CD8-positive, alpha-beta memory T cell (primary cell): ENCODE measurements around the gene SGMS1. TPM values are rescaled to one million over a fixed set of nuclear protein-coding genes. Genes with fewer than 3 reads are reported as not detected.

Experiments used
- CTCF ChIA-PET: fragments of 350-600 bp; sonication (Branson Sonifier 250); formaldehyde crosslinking; loops from one replicate; lab custom pipeline; 2021; ENCODE audit warnings: antibody characterized with exemption; lab: Charles Lee
- POLR2A ChIA-PET: fragments of 350-600 bp; sonication (Branson Sonifier 250); formaldehyde crosslinking; loops from one replicate; lab custom pipeline; 2021; ENCODE audit warnings: antibody characterized with exemption; lab: Charles Lee
- DNase-seq, 5 donors: peaks; one replicate each; pipeline versions ENCODE4 v3.0.0 to v3.0.0-alpha.2; 2020 to 2022; ENCODE audit warnings: mixed read lengths in 1 of 5
- H3K27ac ChIP-seq: one replicate; pipeline ENCODE4 v1.7.0; 2013; ENCODE audit warnings: low read depth, mild to moderate bottlenecking, low read length, moderate library complexity
- H3K27me3 ChIP-seq: 2 replicates; pipeline ENCODE4 v1.7.0; 2013; ENCODE audit warnings: low read length, mild to moderate bottlenecking; ENCODE audit not compliant: insufficient read depth, poor library complexity, severe bottlenecking
- H3K36me3 ChIP-seq: 2 replicates; pipeline ENCODE4 v1.7.0; 2013; ENCODE audit warnings: mild to moderate bottlenecking, low read length, moderate library complexity; ENCODE audit not compliant: insufficient read depth
- H3K4me1 ChIP-seq: 2 replicates; pipeline ENCODE4 v1.7.0; 2013; ENCODE audit warnings: mild to moderate bottlenecking, low read length, moderate library complexity; ENCODE audit not compliant: insufficient read depth
- H3K4me3 ChIP-seq: 2 replicates; pipeline ENCODE4 v1.7.0; 2013; ENCODE audit warnings: mild to moderate bottlenecking, low read length
- H3K9me3 ChIP-seq: 2 replicates; pipeline ENCODE4 v1.7.0; 2013; ENCODE audit warnings: mild to moderate bottlenecking, low read length
- H3K27ac Mint-ChIP-seq, 8 donors: one replicate each; pipeline ENCODE4 v1.8.0; 2020 to 2021; ENCODE audit warnings: mixed read lengths in 8 of 8, mild to moderate bottlenecking in 6 of 8, inconsistent platforms in 3 of 8, moderate library complexity in 3 of 8
- H3K27me3 Mint-ChIP-seq, 2 donors: one replicate each; pipeline ENCODE4 v1.8.0; 2020 to 2021; ENCODE audit warnings: mixed read lengths in 2 of 2, mild to moderate bottlenecking in 1 of 2, moderate library complexity in 1 of 2
- H3K36me3 Mint-ChIP-seq, 3 donors: one replicate each; pipeline ENCODE4 v1.8.0; 2020 to 2021; ENCODE audit warnings: mixed read lengths in 3 of 3, inconsistent platforms in 1 of 3, mild to moderate bottlenecking in 1 of 3
- H3K4me1 Mint-ChIP-seq, 3 donors: one replicate each; pipeline ENCODE4 v1.8.0; 2020 to 2021; ENCODE audit warnings: mixed read lengths in 3 of 3, inconsistent platforms in 1 of 3, mild to moderate bottlenecking in 1 of 3
- H3K4me3 Mint-ChIP-seq, 7 donors: one replicate each; pipeline ENCODE4 v1.8.0; 2020 to 2021; ENCODE audit warnings: mixed read lengths in 7 of 7, mild to moderate bottlenecking in 6 of 7, moderate library complexity in 4 of 7, inconsistent platforms in 2 of 7
- H3K9me3 Mint-ChIP-seq, 5 donors: one replicate each; pipeline ENCODE4 v1.8.0; 2020 to 2022; ENCODE audit warnings: mixed read lengths in 5 of 5, mild to moderate bottlenecking in 3 of 5, moderate library complexity in 2 of 5, inconsistent platforms in 1 of 5
- polyA plus RNA-seq: library from polyadenylated mRNA; unstranded; fragments of 300-500 nt; fragmentation: Illumina TruSeq; gene quantifications from one replicate; pipeline ENCODE4 v1.2.3, GENCODE V29; 2021
- total RNA-seq, 2 experiments: library from RNA; stranded (reverse); gene quantifications; one replicate each; pipeline ENCODE4 v1.2.3, GENCODE V29; 2021

The SGMS1 gene
- total and polyA plus RNA-seq, 3 experiments from 2014 or later = 11.3 to 14.5 (median 13.5) TPM

DNA sequence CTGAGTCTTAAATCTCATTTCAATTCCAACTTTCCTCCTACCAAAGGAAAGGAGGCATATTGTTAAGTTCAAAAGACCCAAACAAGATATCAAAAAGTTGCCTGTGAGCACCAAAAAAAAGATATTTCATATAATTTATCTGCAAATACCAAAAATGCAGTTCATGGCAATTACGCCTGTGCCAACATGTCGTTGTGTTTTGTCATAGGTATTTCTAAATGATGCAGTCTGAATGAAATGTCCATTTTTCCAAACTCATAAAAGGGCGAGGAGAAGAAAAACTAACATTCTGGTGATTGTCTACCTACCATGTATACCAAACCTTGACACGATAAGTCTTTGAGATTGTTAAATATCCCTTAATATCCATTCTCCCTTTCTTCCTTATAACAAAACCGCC is 109.8 kb downstream of the SGMS1 start:
- POLR2A ChIA-PET = no interaction called here
- Mint-ChIP-seq H3K4me1 (peaks cover 51 to 84% (median 78%) of the 10 kb centered on the region in 3 donors), H3K9me3 (no peaks in the 10 kb centered on the region), H3K27me3 (no peaks in the 10 kb centered on the region), H3K27ac (peak overlapping the region in 2 of 8 donors; percentile 43 to 51), H3K4me3 (peak overlapping the region in 1 of 7 donors; percentile 29), H3K36me3 (peaks cover 0 to 16% (median 13%) of the 10 kb centered on the region in 3 donors)
- H3K27me3 ChIP-seq = no peaks in the 10 kb centered on the region
- no peak overlapping the region for H3K4me3 ChIP-seq
- DNase-seq = no peak
- CTCF ChIA-PET = interaction anchor here (1.2 kb wide), 1 partner anchor 146 kb away, joined by 3 read pairs; no protein-coding TSS in a partner anchor
- no peaks in the 10 kb centered on the region for H3K36me3 ChIP-seq
- H3K27ac ChIP-seq = no peak overlapping the region
- peaks cover 35% of the 10 kb centered on the region for H3K4me1 ChIP-seq
- H3K9me3 ChIP-seq = no peaks in the 10 kb centered on the region

DNA sequence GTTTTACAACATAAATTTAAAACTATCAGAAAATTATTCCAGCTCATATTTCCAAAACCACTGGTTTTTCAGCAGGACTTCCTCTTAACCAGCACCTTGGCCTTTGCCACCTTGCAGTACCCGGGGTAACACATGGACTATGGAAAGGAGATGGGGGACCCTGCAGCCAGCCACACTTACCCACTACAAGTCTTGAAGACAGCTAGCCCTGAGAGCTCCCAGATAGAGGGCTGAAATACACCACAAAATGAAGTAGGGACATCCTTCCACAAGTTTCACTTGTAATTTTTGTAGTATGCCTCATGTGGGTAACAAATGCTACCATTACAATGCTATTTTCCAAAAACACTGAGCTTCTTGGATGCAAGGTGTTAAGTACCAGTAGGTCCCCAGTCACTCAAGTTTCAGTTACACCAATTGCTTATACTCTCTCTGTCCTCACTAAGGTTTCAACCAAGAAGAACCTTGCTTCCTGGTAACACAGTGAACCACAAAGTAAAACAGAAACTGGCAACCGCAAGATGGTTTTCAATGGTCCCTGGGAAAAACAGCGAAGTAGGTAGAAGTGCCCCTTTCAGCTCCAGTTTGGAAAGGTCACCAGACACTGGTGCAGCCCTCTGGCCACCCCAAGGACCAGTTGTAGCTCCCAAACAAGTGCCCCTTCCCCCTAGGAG is 110.9 kb downstream of the SGMS1 start:
- Histone ChIP-seq H3K4me1 (peaks cover 46% of the 10 kb centered on the region), H3K27ac (no peak overlapping the region), H3K36me3 (no peaks in the 10 kb centered on the region), H3K9me3 (no peaks in the 10 kb centered on the region), H3K4me3 (peak overlapping the region; percentile 53), H3K27me3 (no peaks in the 10 kb centered on the region)
- no peaks in the 10 kb centered on the region for H3K9me3 Mint-ChIP-seq
- ChIA-PET POLR2A (interaction anchor here (1.1 kb wide), 1 partner anchor 11 kb away, joined by 3 read pairs; no protein-coding TSS in a partner anchor), CTCF (interaction anchor here (0.7 to 1.8 kb wide), 6 partner anchors 9 to 147 kb away, joined by 3 to 5 read pairs (median 3); no protein-coding TSS in a partner anchor)
- H3K36me3 Mint-ChIP-seq = peaks cover 0 to 9% (median 6%) of the 10 kb centered on the region in 3 donors
- H3K4me3 Mint-ChIP-seq = peak overlapping the region; percentile 51 to 80 (median 75)
- peak overlapping the region; percentile 42 to 94 (median 72) for H3K27ac Mint-ChIP-seq
- peak in 3 of 5 donors; percentile 6 to 51 (median 45) for DNase-seq
- no peaks in the 10 kb centered on the region for H3K27me3 Mint-ChIP-seq
- H3K4me1 Mint-ChIP-seq = peaks cover 62 to 92% (median 89%) of the 10 kb centered on the region in 3 donors

DNA sequence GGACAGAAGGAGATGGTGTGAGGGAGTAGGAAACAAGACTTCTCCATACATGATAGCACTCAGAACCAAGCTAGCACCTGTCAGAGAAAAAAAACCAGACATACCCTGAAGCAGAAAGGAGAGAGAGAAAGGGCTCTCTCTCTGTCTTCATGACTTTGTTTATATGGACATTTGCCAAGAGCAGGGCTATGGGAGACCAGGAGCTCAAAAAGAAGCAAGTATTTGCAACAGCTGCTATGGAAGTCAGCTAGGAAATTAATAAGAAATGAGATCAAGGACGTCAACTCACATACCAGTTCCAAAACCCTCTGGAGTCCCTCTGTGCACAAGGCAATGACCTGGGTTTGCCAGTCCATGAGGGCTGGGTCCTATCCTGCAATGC is 111.6 kb downstream of the SGMS1 start:
- Histone ChIP-seq H3K9me3 (no peaks in the 10 kb centered on the region), H3K27ac (no peak overlapping the region), H3K27me3 (no peaks in the 10 kb centered on the region), H3K4me1 (peaks cover 51% of the 10 kb centered on the region), H3K36me3 (no peaks in the 10 kb centered on the region), H3K4me3 (no peak overlapping the region)
- peaks cover 61 to 92% (median 92%) of the 10 kb centered on the region in 3 donors for H3K4me1 Mint-ChIP-seq
- H3K9me3 Mint-ChIP-seq = no peaks in the 10 kb centered on the region
- ChIA-PET POLR2A (interaction anchor here (0.7 to 1.1 kb wide), 2 partner anchors 10 to 112 kb away, joined by 3 read pairs; no protein-coding TSS in a partner anchor), CTCF (interaction anchor here (1.4 to 1.8 kb wide), 4 partner anchors 9 to 112 kb away, joined by 3 to 5 read pairs (median 4); no protein-coding TSS in a partner anchor)
- peak overlapping the region in 7 of 8 donors; percentile 10 to 91 (median 68) for H3K27ac Mint-ChIP-seq
- peak overlapping the region; percentile 9 to 80 (median 32) for H3K4me3 Mint-ChIP-seq
- H3K27me3 Mint-ChIP-seq = no peaks in the 10 kb centered on the region
- H3K36me3 Mint-ChIP-seq = peaks cover 0 to 6% (median 3%) of the 10 kb centered on the region in 3 donors
- no peak for DNase-seq

DNA sequence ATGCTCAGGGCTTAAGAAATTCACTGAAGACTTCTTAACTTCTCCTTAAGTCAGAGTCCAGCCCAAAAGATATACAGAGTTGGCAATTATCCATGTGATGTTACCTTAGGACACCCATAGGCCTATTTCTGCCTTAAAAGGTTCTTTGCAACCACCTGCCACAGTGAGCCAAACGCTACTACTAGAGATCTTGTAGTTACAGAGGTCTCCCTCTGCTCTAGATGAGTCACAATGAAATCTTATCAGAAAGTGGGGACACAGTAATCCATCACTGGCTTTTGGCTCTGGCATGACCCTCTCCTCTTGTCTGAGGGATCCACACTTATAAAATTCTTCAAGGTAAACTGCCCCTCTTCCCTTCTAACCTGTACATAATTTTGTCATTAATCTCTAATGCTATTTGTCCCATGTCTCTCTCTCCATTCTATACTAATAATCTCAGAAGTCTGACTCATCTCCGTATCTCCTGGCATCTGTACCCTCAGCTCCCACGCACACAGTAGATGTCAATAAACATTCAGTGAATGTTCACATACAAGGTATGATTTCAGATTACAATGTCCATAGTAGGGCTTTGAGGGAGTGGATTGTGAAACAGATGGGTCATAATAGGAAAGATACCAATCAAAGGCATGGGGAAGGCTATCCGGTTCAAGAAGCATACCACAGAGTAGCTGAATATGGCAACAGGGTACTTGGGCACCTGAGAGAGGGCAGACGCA is 112.1 kb downstream of the SGMS1 start:
- H3K4me3 ChIP-seq = no peak overlapping the region
- peak overlapping the region; percentile 22 to 91 (median 65) for H3K27ac Mint-ChIP-seq
- peaks cover 0 to 4% (median 0%) of the 10 kb centered on the region in 3 donors for H3K36me3 Mint-ChIP-seq
- H3K4me3 Mint-ChIP-seq = peak overlapping the region in 6 of 7 donors; percentile 9 to 75 (median 26)
- H3K27me3 Mint-ChIP-seq = no peaks in the 10 kb centered on the region
- H3K9me3 ChIP-seq = no peaks in the 10 kb centered on the region
- ChIA-PET CTCF (interaction anchor here (1.4 to 1.8 kb wide), 4 partner anchors 10 to 113 kb away, joined by 3 to 5 read pairs (median 4); no protein-coding TSS in a partner anchor), POLR2A (interaction anchor here (0.7 kb wide), 1 partner anchor 113 kb away, joined by 3 read pairs; no protein-coding TSS in a partner anchor)
- H3K4me1 ChIP-seq = peaks cover 51% of the 10 kb centered on the region
- H3K27ac ChIP-seq = no peak overlapping the region
- H3K9me3 Mint-ChIP-seq = no peaks in the 10 kb centered on the region
- no peaks in the 10 kb centered on the region for H3K36me3 ChIP-seq
- H3K27me3 ChIP-seq = no peaks in the 10 kb centered on the region
- DNase-seq = no peak
- H3K4me1 Mint-ChIP-seq = peaks cover 59 to 97% (median 96%) of the 10 kb centered on the region in 3 donors

DNA sequence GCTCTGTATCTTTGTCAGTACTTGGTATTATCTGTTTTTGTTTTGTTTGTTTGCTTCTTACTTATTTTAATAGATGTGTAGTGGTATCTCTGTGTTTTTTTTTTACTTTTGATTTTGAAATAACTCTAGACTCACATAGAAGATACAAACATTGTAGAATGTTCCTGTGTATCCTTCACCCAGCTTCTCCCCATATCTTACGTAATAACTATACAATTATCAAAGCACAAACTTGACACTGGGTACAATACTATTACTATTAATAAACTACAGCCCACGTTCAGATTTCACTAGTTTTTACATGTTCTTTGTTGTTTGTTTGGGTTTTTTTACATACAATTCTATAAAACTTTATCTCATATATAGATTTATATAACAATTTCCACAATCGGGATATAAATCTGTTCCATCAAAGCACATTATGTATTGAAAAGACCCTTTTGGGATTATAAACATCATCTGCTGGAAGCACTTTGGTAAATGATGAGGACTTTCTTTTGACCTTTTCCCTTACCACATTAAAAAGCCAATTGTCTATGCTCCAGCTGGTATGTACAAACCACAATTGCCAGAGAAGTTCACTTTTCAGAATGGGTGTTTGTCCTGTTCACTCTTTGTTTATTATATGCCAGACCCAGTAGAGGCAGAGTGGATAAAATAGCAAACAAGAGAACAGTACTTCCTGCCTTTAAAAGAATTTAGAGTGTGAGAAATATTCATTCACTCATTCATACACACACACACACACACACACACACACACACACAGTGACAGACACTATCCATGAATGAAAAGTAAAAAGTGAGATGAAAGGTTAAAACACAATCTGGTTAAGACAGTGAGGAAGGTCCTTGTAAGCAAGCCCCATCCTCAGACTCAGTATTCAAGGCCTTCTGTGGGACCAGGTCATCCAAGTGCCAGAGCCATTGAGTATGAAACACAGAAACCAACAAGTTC is 113.0 kb downstream of the SGMS1 start:
- Mint-ChIP-seq H3K27ac (peak overlapping the region; percentile 22 to 68 (median 40)), H3K4me1 (peaks cover 64 to 98% (median 96%) of the 10 kb centered on the region in 3 donors), H3K9me3 (no peaks in the 10 kb centered on the region), H3K27me3 (no peaks in the 10 kb centered on the region), H3K4me3 (peak overlapping the region in 2 of 7 donors; percentile 5 to 61), H3K36me3 (peaks cover 0 to 1% (median 0%) of the 10 kb centered on the region in 3 donors)
- DNase-seq = no peak
- CTCF ChIA-PET = no interaction called here
- Histone ChIP-seq H3K27ac (no peak overlapping the region), H3K4me1 (peaks cover 51% of the 10 kb centered on the region), H3K4me3 (no peak overlapping the region), H3K36me3 (no peaks in the 10 kb centered on the region), H3K27me3 (no peaks in the 10 kb centered on the region), H3K9me3 (no peaks in the 10 kb centered on the region)
- POLR2A ChIA-PET = no interaction called here

DNA sequence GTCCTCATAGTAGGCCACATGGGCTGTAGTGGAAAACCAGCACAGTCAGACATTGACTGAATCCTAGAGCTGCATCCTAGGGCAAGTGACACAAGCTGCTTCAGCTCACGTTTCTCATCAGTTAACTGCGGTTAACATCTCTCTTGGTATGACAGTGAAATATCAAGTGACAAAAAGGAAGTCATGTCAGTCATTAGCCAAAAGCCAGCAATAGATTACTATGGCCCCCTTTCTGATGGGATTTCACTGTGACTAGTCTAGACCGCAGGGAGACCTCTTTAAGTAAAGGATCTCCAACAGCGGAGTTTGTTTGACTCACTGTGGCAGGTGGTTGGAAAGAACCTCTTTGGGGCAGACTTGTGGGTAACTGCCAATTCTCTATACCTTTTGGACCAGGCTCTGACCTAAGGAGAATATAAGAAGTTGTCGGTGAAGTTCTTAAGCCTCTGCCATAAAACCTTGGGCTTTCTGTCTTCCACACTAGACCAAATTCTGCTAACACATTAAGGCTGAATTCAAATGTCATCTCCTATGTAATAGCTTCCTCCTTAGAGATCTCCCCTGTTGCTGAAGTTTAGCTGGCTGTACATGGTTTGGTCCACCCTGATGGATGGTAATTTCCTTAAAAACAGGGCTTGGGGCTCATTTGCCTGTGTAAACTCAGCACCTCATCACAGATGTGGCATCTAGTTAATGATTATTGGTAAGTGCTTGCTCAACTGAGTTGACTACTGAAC is 115.3 kb downstream of the SGMS1 start:
- CTCF ChIA-PET = no interaction called here
- peak overlapping the region; percentile 1 to 85 (median 49) for H3K27ac Mint-ChIP-seq
- peaks cover 62 to 95% (median 92%) of the 10 kb centered on the region in 3 donors for H3K4me1 Mint-ChIP-seq
- peak overlapping the region in 4 of 7 donors; percentile 8 to 28 (median 19) for H3K4me3 Mint-ChIP-seq
- POLR2A ChIA-PET = no interaction called here
- peaks cover 0 to 5% (median 0%) of the 10 kb centered on the region in 3 donors for H3K36me3 Mint-ChIP-seq
- H3K27me3 Mint-ChIP-seq = no peaks in the 10 kb centered on the region
- DNase-seq = peak in 4 of 5 donors; percentile 15 to 69 (median 32)
- Histone ChIP-seq H3K4me1 (peaks cover 51% of the 10 kb centered on the region), H3K27ac (no peak overlapping the region), H3K36me3 (no peaks in the 10 kb centered on the region), H3K9me3 (no peaks in the 10 kb centered on the region), H3K4me3 (no peak overlapping the region), H3K27me3 (no peaks in the 10 kb centered on the region)
- no peaks in the 10 kb centered on the region for H3K9me3 Mint-ChIP-seq
